ENCODE measurements around the gene GPX2. TPM values are rescaled to one million over a fixed set of nuclear protein-coding genes. Genes with fewer than 3 reads are reported as not detected.
A peak's percentile ranks its signal among the peaks of the same experiment; 100 is the strongest.

GPX2 gene
- total and polyA plus RNA-seq, 2 experiments from 2014 or later = not detected

GRCh38 chr14:64934338-64934929 is 8.1 kb downstream of the GPX2 start:
- WGBS, 2 experiments (ENCODE audit: low coverage in 1 of 2, low lambda C conversion rate in 2 of 2, missing lambda C conversion rate in 2 of 2) = 48% methylated on average over 1 of the region's 1 CpG
- no peaks in the 10 kb centered on the region for H4K20me1 ChIP-seq (ENCODE audit: insufficient read depth)
- H3K27me3 ChIP-seq (replicated peaks; ENCODE audit: insufficient read depth) = no peaks in the 10 kb centered on the region
- no peak overlapping the region for H3K4me3 ChIP-seq
- H3K36me3 ChIP-seq (ENCODE audit: low read depth) = peaks cover 19% of the 10 kb centered on the region
- peaks cover 36% of the 10 kb centered on the region for H3K79me2 ChIP-seq (ENCODE audit: insufficient read depth)
- H3K27ac ChIP-seq = no peak overlapping the region
- H2AFZ ChIP-seq = no peak overlapping the region
- DNase-seq = no peak
- no peaks in the 10 kb centered on the region for H3K9me2 ChIP-seq (ENCODE audit: insufficient read depth)
- H3K4me1 ChIP-seq (ENCODE audit: insufficient read depth) = peaks cover 4% of the 10 kb centered on the region; the same call in 1 of the 2 replicates
- no peaks in the 10 kb centered on the region for H3K9me3 ChIP-seq (ENCODE audit: low read depth)
- 0 out of 2 replicates have a peak, but pooled peaks cover 3% of the 10 kb centered on the region for H3F3A ChIP-seq (ENCODE audit: insufficient read depth)
- no peak overlapping the region for H3K4me2 ChIP-seq (ENCODE audit: unreplicated experiment)
- in situ Hi-C loops (cut with MboI) = no loop called here
- TF ChIP-seq EZH2phosphoT487 (IDR thresholded peaks at IDR 0.05; ENCODE audit: insufficient read depth, low read depth) (no peak), EZH2 (IDR thresholded peaks at IDR 0.05; ENCODE audit: insufficient read depth, poor library complexity, severe bottlenecking) (no peak)
- no peak overlapping the region for H3K9ac ChIP-seq

GRCh38 chr14:64932231-64932630 is 10.3 kb downstream of the GPX2 start:
- Histone ChIP-seq H4K20me1 (ENCODE audit: insufficient read depth) (no peaks in the 10 kb centered on the region), H3K4me2 (ENCODE audit: unreplicated experiment) (no peak overlapping the region), H3K4me1 (ENCODE audit: insufficient read depth) (peaks cover 7% of the 10 kb centered on the region; the same call in 1 of the 2 replicates), H2AFZ (no peak overlapping the region), H3K9me2 (ENCODE audit: insufficient read depth) (no peaks in the 10 kb centered on the region), H3K27ac (no peak overlapping the region), H3F3A (ENCODE audit: insufficient read depth) (0 out of 2 replicates have a peak, but pooled peaks cover 3% of the 10 kb centered on the region), H3K9ac (no peak overlapping the region), H3K79me2 (ENCODE audit: insufficient read depth) (peaks cover 52% of the 10 kb centered on the region), H3K36me3 (ENCODE audit: low read depth) (peaks cover 29% of the 10 kb centered on the region), H3K27me3 (replicated peaks; ENCODE audit: insufficient read depth) (no peaks in the 10 kb centered on the region), H3K9me3 (ENCODE audit: low read depth) (no peaks in the 10 kb centered on the region), H3K4me3 (no peak overlapping the region)
- no peak for TF ChIP-seq EZH2 (IDR thresholded peaks at IDR 0.05; ENCODE audit: insufficient read depth, poor library complexity, severe bottlenecking)
- TF ChIP-seq EZH2phosphoT487 (IDR thresholded peaks at IDR 0.05; ENCODE audit: insufficient read depth, low read depth) = no peak
- in situ Hi-C loops (cut with MboI) = no loop called here
- DNase-seq = no peak

GRCh38 chr14:64931123-64931522 is 11.4 kb downstream of the GPX2 start:
- Histone ChIP-seq H3K27me3 (replicated peaks; ENCODE audit: insufficient read depth) (no peaks in the 10 kb centered on the region), H3F3A (ENCODE audit: insufficient read depth) (no peaks in the 10 kb centered on the region), H3K36me3 (ENCODE audit: low read depth) (peaks cover 40% of the 10 kb centered on the region), H3K4me3 (no peak overlapping the region), H3K9me3 (ENCODE audit: low read depth) (no peaks in the 10 kb centered on the region), H3K4me1 (ENCODE audit: insufficient read depth) (peaks cover 7% of the 10 kb centered on the region; the same call in 1 of the 2 replicates), H3K9ac (no peak overlapping the region), H2AFZ (no peak overlapping the region), H3K9me2 (ENCODE audit: insufficient read depth) (no peaks in the 10 kb centered on the region), H4K20me1 (ENCODE audit: insufficient read depth) (no peaks in the 10 kb centered on the region), H3K4me2 (ENCODE audit: unreplicated experiment) (no peak overlapping the region), H3K27ac (no peak overlapping the region), H3K79me2 (ENCODE audit: insufficient read depth) (peaks cover 63% of the 10 kb centered on the region)
- in situ Hi-C loops (cut with MboI) = no loop called here
- TF ChIP-seq EZH2 (IDR thresholded peaks at IDR 0.05; ENCODE audit: insufficient read depth, poor library complexity, severe bottlenecking) (no peak), EZH2phosphoT487 (IDR thresholded peaks at IDR 0.05; ENCODE audit: insufficient read depth, low read depth) (no peak)
- 96 to 100% methylated on average over 2 of the region's 2 CpGs for WGBS, 2 experiments (ENCODE audit: low coverage in 1 of 2, low lambda C conversion rate in 2 of 2, missing lambda C conversion rate in 2 of 2)
- no peak for DNase-seq

DNA sequence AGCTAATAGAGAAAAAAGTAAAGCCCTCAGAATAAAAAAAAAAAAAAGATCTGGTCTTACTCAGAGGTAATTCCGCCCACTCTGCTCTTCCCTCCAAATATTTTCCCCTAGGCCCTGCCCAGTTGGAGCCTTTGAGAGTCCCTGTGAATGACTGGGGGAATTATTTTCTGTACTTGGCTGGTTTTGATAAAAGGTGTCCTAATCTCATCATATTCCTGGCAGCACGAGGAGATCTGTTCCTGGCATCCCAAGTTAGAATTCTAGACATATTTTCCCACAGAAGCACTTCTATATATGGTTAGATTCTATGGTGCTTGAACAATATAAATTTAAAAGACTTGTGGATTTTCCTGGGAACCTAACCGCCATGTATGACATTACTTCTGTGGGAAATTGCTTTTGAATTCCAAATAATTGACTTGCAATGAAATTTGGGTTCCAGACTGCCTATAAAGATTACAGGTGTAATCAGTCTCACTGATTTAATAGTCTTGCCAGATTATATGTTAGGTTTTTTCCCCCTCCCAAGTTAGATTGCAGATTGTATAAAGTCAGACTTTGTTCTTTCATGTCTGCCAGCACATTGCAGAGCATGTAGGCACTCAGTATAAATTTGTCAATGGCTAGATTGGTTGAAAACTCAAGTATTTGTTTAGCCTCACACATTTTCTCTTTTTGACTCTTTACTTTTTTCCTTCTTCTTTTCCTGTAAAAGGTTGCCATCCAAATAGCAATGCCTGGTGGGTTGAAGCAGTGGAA is 12.3 kb downstream of the GPX2 start:
- no peak overlapping the region for H2AFZ ChIP-seq
- H3F3A ChIP-seq (ENCODE audit: insufficient read depth) = no peaks in the 10 kb centered on the region
- in situ Hi-C loops (cut with MboI) = no loop called here
- H3K4me3 ChIP-seq = no peak overlapping the region
- H3K9me2 ChIP-seq (ENCODE audit: insufficient read depth) = no peaks in the 10 kb centered on the region
- no peak overlapping the region for H3K9ac ChIP-seq
- no peaks in the 10 kb centered on the region for H3K9me3 ChIP-seq (ENCODE audit: low read depth)
- no peaks in the 10 kb centered on the region for H3K27me3 ChIP-seq (replicated peaks; ENCODE audit: insufficient read depth)
- WGBS, 2 experiments (ENCODE audit: low coverage in 1 of 2, low lambda C conversion rate in 2 of 2, missing lambda C conversion rate in 2 of 2) = 87 to 89% methylated on average over 3 of the region's 3 CpGs
- H3K79me2 ChIP-seq (ENCODE audit: insufficient read depth) = peaks cover 65% of the 10 kb centered on the region
- H3K27ac ChIP-seq = no peak overlapping the region
- TF ChIP-seq EZH2 (IDR thresholded peaks at IDR 0.05; ENCODE audit: insufficient read depth, poor library complexity, severe bottlenecking) = no peak
- no peak for TF ChIP-seq EZH2phosphoT487 (IDR thresholded peaks at IDR 0.05; ENCODE audit: insufficient read depth, low read depth)
- peak; percentile 53 for DNase-seq
- H3K36me3 ChIP-seq (ENCODE audit: low read depth) = peaks cover 48% of the 10 kb centered on the region
- H3K4me2 ChIP-seq (ENCODE audit: unreplicated experiment) = no peak overlapping the region
- H3K4me1 ChIP-seq (ENCODE audit: insufficient read depth) = peaks cover 7% of the 10 kb centered on the region; the same call in 1 of the 2 replicates
- no peaks in the 10 kb centered on the region for H4K20me1 ChIP-seq (ENCODE audit: insufficient read depth)

All from GM23248 (cell line).